ENCODE results near the gene DOC2B.
"Not testable (repeated sequence)": the region's sequence is repeated elsewhere in the genome, so short reads cannot be mapped to it uniquely, and the experiment has no call there.

DOC2B gene

GRCh38 chr17:181245-182049 is at the start of gene DOC2B:
TSS of gene DOC2B (minus strand) at chr17:181650. CDS start at chr17:181479, 171 bp downstream.
- peak; percentile 11 for DNase-seq

GRCh38 chr17:230395-230770 is 48.9 kb upstream of the DOC2B start:
- no peak for DNase-seq

GRCh38 chr17:229709-230394 is 48.4 kb upstream of the DOC2B start:
- no peak for DNase-seq

- no peak for DNase-seq
Observed at GRCh38 chr17:228951-229708, 47.7 kb upstream of the DOC2B start.

GRCh38 chr17:227946-228615 is 46.6 kb upstream of the DOC2B start:
- no peak for DNase-seq

GRCh38 chr17:227078-227945 is 45.9 kb upstream of the DOC2B start:
- DNase-seq, result no peak

GRCh38 chr17:226108-227077 is 44.9 kb upstream of the DOC2B start:
- no peak for DNase-seq

- no peak for DNase-seq
Observed at GRCh38 chr17:225551-225950, 44.1 kb upstream of the DOC2B start.

- DNase-seq, result not testable (repeated sequence)
Observed at GRCh38 chr17:224576-224975, 43.1 kb upstream of the DOC2B start.

GRCh38 chr17:223723-224471 is 42.4 kb upstream of the DOC2B start:
- no peak for DNase-seq

GRCh38 chr17:222172-222571 is 40.7 kb upstream of the DOC2B start:
- no peak for DNase-seq

- no peak for DNase-seq
Observed at GRCh38 chr17:219696-220095, 38.2 kb upstream of the DOC2B start.

- no peak for DNase-seq
Observed at GRCh38 chr17:218432-219110, 37.1 kb upstream of the DOC2B start.

- DNase-seq, result no peak
Observed at GRCh38 chr17:216625-217024, 35.2 kb upstream of the DOC2B start.

- not testable (repeated sequence) for DNase-seq
Observed at GRCh38 chr17:215563-216478, 34.4 kb upstream of the DOC2B start.

GRCh38 chr17:214881-215331 is 33.5 kb upstream of the DOC2B start:
- no peak for DNase-seq

GRCh38 chr17:213286-214105 is 32.0 kb upstream of the DOC2B start:
- no peak for DNase-seq

All from CD4-positive, alpha-beta T cell treated with Interleukin-17A for 4 hours (primary cell).